NCI-H1417 treated with DMSO at 0.1 percent for 48 hours (cell line): ENCODE data around the gene SRXN1.
"Not testable (repeated sequence)": the region's sequence is repeated elsewhere in the genome, so short reads cannot be mapped to it uniquely, and the experiment has no call there.

Experiments
- DNase-seq: peaks from one replicate; lab custom pipeline; 2025; lab: John Stamatoyannopoulos, UW

SRXN1 gene

GRCh38 chr20:653110-653589, at the start of gene SRXN1:
Gene SRXN1, minus strand, starts transcription at chr20:653200. Its CDS starts 15 bp downstream, at chr20:653185.
- no peak for DNase-seq

GRCh38 chr20:701401-702129, 48.6 kb upstream of the SRXN1 start:
- DNase-seq: no peak

GRCh38 chr20:699811-700338, 46.9 kb upstream of the SRXN1 start:
- DNase-seq: no peak

GRCh38 chr20:699342-699741, 46.3 kb upstream of the SRXN1 start:
- no peak for DNase-seq

GRCh38 chr20:698276-698675, 45.3 kb upstream of the SRXN1 start:
- DNase-seq: no peak

GRCh38 chr20:697826-698225, 44.8 kb upstream of the SRXN1 start:
- DNase-seq: no peak

- no peak for DNase-seq
These were observed 42.3 kb upstream of the SRXN1 start for GRCh38 chr20:695165-695866.

- no peak for DNase-seq
These were observed 41.5 kb upstream of the SRXN1 start for GRCh38 chr20:694496-694895.

GRCh38 chr20:693786-694185, 40.8 kb upstream of the SRXN1 start:
- DNase-seq: not testable (repeated sequence)

- DNase-seq: no peak
These were observed 39.0 kb upstream of the SRXN1 start for GRCh38 chr20:692044-692443.

GRCh38 chr20:689947-690346, 36.9 kb upstream of the SRXN1 start:
- DNase-seq: no peak

- no peak for DNase-seq
These were observed 36.3 kb upstream of the SRXN1 start for GRCh38 chr20:689348-689747.

GRCh38 chr20:688809-689212, 35.8 kb upstream of the SRXN1 start:
- DNase-seq: no peak

- no peak for DNase-seq
These were observed 34.6 kb upstream of the SRXN1 start for GRCh38 chr20:687468-688203.

GRCh38 chr20:684676-685319, 31.8 kb upstream of the SRXN1 start:
- no peak for DNase-seq

GRCh38 chr20:682123-682522, 29.1 kb upstream of the SRXN1 start:
- DNase-seq: no peak

- DNase-seq: no peak
These were observed 27.7 kb upstream of the SRXN1 start for GRCh38 chr20:680638-681187.

- no peak for DNase-seq
These were observed 25.0 kb upstream of the SRXN1 start for GRCh38 chr20:677957-678356.

GRCh38 chr20:676967-677366, 24.0 kb upstream of the SRXN1 start:
- no peak for DNase-seq

- no peak for DNase-seq
These were observed 23.4 kb upstream of the SRXN1 start for GRCh38 chr20:676315-676937.
